Erythroblast (primary cell): ENCODE data around the gene E2F7.
A peak's percentile ranks its signal among the peaks of the same experiment; 100 is the strongest.
"Not testable (repeated sequence)": the region's sequence is repeated elsewhere in the genome, so short reads cannot be mapped to it uniquely, and the experiment has no call there.

Source experiments
- DNase-seq, 2 experiments: peaks; one replicate each; lab custom pipeline; 2025; lab: John Stamatoyannopoulos, UW
- GATA1 ChIP-seq: IDR thresholded peaks from 2 replicates; pipeline ENCODE4 v1.6.1; 2011; ENCODE audit warnings: low read depth, mild to moderate bottlenecking, control low read depth, low read length, moderate library complexity
- POLR2A ChIP-seq: IDR thresholded peaks from 2 replicates; pipeline ENCODE4 v1.6.1; 2011; ENCODE audit warnings: mild to moderate bottlenecking, low read length

The E2F7 gene

DNA sequence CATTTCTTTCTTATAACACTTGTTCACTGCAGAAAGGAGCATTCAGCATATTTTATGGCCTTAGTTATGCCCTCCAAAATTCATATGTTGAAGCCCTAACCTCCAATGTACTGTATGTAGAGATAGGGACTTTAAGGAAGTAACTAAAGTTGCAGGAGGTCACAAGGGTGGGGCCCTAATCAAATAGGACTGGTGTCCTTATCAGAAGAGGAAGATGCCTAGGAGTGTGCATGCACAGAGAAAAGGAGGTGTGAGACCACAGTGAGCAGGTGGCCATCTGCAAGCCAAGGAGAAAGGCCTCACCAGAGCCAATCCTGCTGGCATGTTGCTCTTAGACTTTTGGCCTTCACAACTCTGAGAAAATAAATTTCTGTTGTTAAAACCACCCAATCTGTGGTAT lies 12.9 kb upstream of the E2F7 start:
- TF ChIP-seq GATA1 (no peak), POLR2A (no peak)
- peak in 1 of 2 experiments; percentile 34 for DNase-seq

DNA sequence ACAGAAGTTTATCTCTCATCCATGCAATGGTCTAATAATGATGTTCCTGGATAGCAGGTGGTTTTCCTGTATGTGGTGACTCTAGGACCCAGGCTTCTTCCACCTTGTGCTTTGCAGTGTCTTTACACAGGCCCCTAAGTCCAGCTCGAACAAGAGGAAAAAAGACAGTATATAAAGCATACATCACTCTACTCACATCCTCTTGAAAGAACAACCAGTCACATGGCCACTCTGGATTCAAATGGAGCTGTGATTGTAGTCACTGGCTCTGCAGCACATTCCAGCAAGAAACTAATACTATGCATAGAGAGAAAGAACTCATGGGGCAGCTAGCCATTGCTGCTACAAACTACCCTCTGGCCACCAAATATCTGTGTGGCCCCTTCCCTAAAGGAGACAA lies 11.5 kb upstream of the E2F7 start:
- TF ChIP-seq GATA1, result no peak
- no peak for TF ChIP-seq POLR2A
- DNase-seq, result no peak

DNA sequence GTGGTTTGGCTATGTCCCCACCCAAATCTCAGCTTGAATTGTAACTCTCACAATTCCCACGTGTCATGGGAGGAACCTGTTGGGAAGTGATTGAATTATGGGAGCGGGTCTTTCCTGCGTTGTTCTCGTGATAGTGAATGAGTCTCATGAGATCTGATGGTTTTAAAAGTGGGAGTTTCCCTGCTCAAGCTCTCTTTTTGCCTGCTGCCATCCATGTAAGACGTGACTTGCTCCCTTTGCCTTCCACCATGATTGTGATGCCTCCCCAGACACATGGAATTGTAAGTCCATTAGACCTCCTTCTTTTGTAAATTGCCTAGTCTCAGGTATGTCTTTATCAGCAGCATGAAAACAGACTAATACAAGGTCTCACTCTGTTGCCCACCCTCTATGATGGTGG lies 8.5 kb upstream of the E2F7 start:
- not testable (repeated sequence) for DNase-seq

DNA sequence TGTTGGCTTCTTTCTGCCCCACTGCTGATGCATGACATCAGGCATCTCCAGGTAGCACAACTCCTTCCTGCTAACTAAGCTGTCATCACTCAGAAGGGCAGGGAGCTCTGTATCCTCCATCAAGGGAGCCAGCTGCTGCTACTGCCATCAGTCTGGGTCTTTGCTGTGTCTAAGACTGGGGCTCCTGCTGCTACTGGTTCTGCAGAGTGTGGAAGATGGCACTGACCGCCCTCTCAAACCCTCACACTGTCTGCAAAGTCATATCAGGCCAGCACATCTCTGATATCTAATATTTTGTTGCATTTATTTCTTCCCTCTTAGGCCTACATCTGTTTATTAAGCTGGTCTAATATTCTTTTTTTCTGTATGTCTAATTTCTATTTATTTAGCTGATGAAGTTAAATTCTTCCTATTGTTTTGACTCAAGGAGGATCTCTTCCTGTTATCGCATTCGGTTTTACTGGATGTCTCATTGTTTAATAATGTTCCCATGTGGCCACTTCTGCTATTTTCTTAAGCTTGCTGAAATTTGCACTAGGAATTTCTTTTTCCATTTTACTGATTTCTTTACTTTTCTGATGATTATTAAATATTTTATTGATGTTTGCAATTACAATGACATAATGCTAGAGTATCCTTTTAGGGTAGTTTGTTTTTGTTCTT lies 7.6 kb upstream of the E2F7 start:
- TF ChIP-seq GATA1 (no peak), POLR2A (no peak)
- no peak for DNase-seq

DNA sequence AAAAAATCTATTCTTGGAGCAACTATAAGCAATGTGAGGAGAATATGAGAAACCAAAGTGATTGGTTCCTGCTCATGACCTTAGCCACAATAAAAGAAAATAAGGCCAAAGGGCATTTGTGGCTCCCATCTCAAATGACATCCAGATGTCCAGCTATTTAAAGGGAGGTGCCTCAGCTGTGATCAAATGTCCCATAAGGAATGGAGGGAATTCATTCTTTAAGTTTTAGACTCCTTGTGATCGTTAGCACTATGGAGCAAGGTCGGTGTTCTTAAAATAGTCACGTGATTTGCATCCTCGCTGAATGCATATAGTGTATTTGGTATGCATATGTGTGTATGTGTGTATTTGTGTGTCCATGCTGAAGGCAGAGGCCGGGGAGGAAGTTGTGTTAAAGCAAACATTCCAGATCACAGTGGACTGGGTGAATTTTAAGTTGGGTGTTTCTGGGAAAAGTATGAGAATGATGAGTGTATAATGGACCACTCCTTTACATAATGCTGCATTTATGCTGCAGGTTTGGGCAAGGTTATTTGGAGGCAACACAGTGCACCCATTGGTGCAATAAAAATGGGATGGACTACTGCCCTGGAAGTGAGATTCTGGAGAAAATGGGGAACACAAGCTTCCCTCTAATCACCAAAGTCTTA lies 5.6 kb upstream of the E2F7 start:
- no peak for TF ChIP-seq POLR2A
- no peak for TF ChIP-seq GATA1
- no peak for DNase-seq

DNA sequence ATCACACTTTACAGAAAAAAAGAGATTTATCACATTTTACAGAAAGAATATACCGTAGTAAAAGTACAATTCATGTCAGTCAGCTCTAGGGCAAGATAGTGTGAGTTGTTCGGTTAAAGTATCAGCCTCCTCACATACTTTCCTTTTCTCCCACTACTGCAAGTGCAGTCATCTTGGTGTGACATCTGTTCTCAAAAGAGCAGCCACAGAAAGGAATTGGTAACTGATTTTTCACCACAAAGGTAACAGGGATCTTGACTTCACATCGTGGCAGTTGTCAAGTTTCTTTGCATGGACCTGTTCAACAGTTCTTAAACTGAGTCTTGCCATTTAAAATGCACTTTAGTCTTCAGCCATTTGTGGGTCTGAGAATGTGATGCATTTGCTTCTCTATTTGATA lies 5.0 kb upstream of the E2F7 start:
- no peak for DNase-seq
- TF ChIP-seq POLR2A, result no peak
- TF ChIP-seq GATA1, result no peak

DNA sequence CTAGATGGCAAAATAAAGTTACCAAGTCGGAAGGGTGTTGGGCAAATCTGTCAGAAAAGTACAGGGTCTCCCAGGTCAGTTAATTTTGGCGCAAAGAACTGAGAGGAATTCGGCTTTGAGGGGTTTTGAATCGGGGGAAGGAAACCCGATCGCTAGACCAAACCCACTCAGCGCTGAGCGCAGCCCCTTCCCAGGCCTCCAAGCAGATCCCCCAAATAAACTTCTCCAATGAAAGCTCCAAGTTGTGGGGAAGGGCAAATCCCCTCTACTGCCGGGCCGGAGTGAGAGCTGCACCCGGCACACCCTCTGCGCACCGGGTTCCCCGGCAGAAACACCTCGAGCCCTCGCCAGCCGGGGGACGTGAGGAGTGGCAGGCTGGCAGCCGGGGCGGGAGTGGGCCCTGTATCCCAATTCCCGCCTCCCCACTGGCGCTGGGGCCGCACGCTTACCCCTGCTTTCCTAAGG lies 441 bp downstream of the E2F7 start:
- peak; percentile 64 to 76 for DNase-seq
- TF ChIP-seq GATA1 (no peak), POLR2A (no peak)

DNA sequence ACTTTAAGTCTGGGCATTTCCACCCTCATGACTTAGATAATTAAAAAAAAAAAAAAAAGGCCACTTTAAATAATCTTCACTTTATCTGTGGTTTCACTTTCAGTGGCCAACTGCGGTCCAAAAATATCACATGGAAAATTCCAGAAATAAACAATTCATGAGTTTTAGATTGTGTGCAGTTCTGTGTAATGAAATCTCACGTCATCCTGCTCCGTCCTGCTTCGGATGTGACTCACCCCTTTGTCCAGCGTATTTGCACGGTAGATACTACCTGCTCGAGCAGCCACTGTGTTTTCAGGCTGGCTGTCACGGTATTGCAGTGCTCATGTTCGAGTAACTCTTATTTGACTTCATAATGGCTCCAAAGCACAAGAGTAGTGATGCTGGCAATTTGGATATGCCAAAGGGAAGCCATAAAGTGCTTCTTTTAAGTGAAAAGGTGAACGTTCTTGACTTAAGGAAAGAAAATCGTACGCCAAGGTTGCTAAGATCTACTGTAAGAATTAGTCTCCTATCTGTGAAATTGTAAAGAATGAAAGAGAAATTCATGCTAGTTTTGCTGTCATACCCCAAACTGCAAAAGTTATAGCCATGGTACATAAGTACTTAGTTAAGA lies 2.4 kb downstream of the E2F7 start:
- no peak for TF ChIP-seq POLR2A
- peak in 1 of 2 experiments; percentile 11 for DNase-seq

DNA sequence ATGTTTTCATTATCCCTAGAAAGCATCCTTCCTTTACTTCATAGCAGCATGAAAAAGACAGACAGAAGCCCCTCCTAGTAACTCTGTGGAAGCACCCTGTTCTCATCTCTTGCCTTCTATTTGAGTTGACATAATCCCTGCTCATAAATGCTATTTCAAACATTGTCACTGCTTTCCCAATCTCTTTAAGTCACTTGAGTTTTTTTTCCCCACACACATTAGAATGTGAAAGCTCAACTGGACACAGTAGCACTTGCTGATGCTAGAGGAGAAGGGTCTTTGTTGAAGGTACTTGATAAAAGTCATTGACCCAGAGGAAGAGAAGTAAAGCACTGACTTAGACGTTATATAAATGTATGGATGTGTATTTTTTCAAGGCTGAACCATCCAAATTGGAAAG lies 3.0 kb downstream of the E2F7 start:
- DNase-seq, result no peak
- TF ChIP-seq POLR2A, result no peak
- TF ChIP-seq GATA1, result no peak

DNA sequence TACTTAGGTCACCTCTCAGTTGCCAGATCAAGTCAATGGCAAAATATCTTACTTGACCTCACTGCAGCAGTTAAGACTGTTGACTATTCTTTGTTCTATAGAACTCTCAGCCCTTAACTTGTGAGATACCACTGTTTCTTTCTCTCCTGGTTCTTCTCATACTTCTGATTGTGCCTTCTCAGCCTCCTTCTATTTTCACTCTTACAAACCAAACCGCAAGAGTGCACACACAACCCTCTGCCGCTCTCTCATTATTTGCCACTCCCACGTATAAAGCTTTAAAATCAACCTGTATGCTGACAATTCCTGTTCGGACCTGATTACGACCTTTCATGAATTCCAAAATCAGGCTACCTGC lies 4.5 kb downstream of the E2F7 start:
- TF ChIP-seq GATA1 (no peak), POLR2A (no peak)
- DNase-seq, result no peak

DNA sequence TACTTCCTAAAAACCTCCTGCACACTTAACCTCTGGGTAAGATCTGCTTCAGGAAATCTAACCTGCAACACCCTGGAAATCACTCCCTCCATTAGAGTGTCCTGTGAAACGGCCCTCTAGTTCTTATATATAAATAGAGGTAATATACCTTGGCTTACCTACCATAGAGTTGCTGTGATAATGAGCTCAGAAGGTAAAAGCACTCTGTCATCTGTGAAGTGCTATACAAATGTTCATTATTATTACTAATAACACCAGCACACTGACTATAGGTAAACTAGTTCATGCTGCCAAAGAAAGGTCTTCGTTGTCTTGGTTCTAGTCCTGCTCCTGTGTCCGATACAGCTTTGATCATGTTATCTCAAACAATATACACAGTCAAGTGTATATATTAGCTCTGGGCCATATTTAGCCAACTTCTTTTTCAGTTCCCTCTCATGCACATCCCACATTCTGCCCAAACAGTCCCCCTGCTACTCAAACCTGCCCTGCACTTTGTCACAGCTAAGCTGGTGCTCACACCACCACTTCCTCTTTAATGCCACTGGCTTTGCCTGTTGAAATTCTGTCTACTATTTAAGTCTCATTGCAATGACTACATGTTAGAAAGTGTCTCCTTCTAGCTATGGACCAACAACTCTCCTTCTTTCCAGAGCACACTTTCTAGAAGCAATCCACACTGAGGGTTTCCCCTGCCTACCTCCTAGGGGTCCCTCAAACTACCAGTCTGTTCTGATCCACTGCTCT lies 5.1 kb downstream of the E2F7 start:
- DNase-seq, result no peak
- TF ChIP-seq POLR2A (no peak), GATA1 (no peak)

DNA sequence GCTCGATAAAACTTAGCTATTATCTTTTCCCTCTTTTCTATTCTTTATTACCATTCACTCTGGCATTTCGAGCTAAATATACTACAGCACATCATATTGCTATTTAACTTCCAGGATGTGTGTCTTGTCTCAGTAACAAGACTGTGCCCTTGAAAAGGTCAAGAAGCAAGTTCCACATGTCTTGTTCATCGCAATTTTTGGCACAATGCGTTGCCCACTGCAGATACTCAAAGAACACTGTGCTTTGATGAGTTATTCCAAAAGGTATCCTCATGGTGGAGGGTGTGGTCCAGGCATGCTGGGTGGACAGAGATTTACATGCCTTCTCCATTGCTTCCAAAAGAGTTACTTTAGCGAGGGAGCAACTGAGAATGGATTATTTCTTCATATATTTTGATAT lies 6.6 kb downstream of the E2F7 start:
- no peak for TF ChIP-seq GATA1
- TF ChIP-seq POLR2A, result no peak
- no peak for DNase-seq

DNA sequence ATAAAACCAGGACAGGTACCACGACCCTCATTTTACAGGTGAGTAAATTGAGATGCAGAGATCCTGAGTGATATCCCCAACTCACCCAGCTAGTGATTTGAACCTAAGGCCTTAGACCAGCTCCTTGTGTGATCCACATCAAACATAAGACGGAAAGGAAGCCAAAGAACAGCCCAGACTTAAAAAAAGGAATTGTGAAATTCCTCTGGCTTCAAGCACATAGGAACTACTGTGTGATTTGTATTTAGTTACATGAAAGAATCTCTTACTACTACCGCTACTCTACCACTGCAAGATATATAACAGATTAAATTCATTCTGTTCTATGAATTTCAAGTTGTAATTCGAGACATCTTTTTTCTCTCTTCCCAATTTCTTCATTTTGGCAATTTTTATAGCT lies 10.5 kb downstream of the E2F7 start:
- no peak for DNase-seq
- TF ChIP-seq GATA1, result no peak
- TF ChIP-seq POLR2A, result no peak

DNA sequence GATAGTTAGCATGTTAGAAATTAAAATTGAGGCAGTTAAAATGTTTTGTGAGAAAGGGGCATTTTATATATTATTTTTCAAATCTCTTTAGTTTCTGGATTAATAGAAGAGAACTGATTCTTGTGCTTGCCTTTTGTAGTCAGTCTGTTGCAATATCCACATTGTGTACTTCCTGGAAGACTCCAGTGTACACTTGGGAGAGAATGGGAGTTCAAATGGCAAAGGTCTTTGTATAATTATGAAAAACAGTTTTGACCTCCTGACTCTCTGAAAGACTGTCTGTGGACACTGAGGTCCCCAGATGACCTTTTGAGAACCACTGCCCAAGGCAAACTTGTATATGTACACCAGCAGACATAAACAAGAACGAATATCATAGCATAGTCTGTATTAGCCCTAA lies 12.1 kb downstream of the E2F7 start:
- DNase-seq, result no peak
- no peak for TF ChIP-seq POLR2A
- no peak for TF ChIP-seq GATA1

DNA sequence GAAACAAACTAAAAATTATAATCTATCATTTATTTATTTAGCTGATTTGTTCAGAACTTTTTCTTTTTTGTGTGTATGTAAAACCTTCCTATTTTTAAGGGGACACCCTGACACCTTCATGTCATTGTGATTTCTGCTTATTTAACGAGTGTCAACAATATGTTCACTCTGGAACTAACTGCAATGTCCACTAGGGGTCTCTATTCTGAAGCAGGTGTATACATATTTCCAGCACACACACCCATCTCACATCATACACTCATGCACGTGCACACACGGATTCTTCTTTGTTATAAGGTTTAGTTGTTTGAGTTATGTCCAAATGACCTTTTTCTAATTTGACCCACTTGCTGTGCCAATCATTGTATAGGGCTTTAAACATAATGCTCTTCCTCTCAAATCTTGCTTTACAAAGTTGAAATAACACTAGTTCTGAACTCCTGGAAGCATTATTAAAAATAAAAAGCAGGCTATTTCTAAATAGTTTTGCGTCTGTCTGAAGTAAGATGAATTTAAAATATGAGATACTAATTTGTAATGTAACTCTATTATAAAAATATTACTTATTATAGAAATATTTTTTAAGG lies 15.5 kb downstream of the E2F7 start:
- peak; percentile 66 to 72 for DNase-seq
- no peak for TF ChIP-seq GATA1
- TF ChIP-seq POLR2A, result no peak
